Peyer's patch (tissue), 4 donors: Measurements from ENCODE around the gene IGFBP3.

Source experiments
- CTCF ChIP-seq, 6 experiments: fragments of 450-650 bp in 4 of 6; fragments of 200-600 bp in 2 of 6; sonication (generic) in 1 of 6; IDR thresholded peaks; one replicate each; pipeline ENCODE4 v1.5.1; 2017 to 2019; ENCODE audit warnings: antibody characterized with exemption in 6 of 6, mild to moderate bottlenecking in 3 of 6, moderate library complexity in 1 of 6
- POLR2A ChIP-seq, 2 donors: fragments of 450-650 bp; IDR thresholded peaks; one replicate each; pipeline ENCODE4 v1.5.1; 2017; ENCODE audit warnings: antibody characterized with exemption in 2 of 2, mild to moderate bottlenecking in 2 of 2, moderate library complexity in 2 of 2

GRCh38 chr7:45923290-45923689, 2.2 kb upstream of the IGFBP3 start:
- TF ChIP-seq CTCF (IDR thresholded peaks at IDR 0.05) (peak; percentile 49 to 75 (median 69)), POLR2A (IDR thresholded peaks at IDR 0.05) (no peak)
